Muscle of arm (tissue), 12 donors: ENCODE data around the gene B4GALT3. TPM values are rescaled to one million over a fixed set of nuclear protein-coding genes. Genes with fewer than 3 reads are reported as not detected.

ENCODE experiments used
- DNase-seq: peaks from one replicate; pipeline ENCODE4 v3.0.0-alpha.2; 2013
- polyA plus RNA-seq, 12 donors: library from polyadenylated mRNA; unstranded; fragments of 120-200 nt; gene quantifications; one replicate each; pipeline ENCODE4 v1.2.1, GENCODE V29; 2013; ENCODE audit not compliant: insufficient read length in 12 of 12

The B4GALT3 gene
- polyA plus RNA-seq, 12 donors = 18.8 to 41.2 (median 24.5) TPM; not detected in 1

DNA sequence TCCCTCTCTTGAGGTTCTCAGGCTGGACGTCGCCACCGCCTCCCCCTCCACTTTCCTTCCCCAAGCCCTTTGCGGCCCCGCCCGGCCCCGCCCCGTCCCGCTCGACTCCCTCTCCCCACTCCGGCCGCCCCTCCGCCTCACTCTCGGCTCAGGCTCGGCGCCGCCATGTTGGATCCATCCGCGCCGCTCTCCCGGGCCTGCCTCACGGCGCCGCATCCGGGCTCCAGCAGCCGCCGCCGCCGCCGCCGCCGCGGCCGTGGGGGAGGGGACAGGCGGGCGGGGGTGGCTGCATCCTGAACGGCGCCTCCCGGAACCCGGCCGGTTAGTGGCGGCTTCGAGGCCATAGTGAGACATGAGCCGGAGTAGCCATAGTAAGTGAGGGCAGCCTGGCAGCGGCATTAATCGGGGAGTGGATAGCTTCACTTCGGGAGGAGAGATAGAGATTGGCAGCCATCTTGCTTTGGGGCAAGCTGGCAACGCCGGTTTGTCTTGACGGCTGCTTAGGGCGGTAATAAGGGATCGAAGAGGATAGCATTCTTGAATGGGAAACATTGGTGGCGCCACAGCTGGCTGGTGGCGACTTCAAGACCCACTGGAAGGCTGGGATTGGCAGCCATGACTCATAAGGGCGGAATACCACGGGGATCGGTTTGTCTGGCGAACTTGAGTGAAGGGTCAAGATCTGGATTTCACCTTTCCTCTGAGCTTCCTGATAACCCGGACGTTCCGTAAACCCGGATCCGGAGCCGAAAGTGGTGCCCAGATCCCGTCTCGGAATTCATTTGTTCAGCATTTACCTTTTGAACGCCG, 44.7 kb downstream of the B4GALT3 start, which contains the start of gene DEDD:
TSS of gene DEDD (minus strand) at position 258 of the 810 bp plus-strand sequence. CDS start 8,205 bp downstream, outside the sequence.
- DNase-seq = peak; percentile 94

DNA sequence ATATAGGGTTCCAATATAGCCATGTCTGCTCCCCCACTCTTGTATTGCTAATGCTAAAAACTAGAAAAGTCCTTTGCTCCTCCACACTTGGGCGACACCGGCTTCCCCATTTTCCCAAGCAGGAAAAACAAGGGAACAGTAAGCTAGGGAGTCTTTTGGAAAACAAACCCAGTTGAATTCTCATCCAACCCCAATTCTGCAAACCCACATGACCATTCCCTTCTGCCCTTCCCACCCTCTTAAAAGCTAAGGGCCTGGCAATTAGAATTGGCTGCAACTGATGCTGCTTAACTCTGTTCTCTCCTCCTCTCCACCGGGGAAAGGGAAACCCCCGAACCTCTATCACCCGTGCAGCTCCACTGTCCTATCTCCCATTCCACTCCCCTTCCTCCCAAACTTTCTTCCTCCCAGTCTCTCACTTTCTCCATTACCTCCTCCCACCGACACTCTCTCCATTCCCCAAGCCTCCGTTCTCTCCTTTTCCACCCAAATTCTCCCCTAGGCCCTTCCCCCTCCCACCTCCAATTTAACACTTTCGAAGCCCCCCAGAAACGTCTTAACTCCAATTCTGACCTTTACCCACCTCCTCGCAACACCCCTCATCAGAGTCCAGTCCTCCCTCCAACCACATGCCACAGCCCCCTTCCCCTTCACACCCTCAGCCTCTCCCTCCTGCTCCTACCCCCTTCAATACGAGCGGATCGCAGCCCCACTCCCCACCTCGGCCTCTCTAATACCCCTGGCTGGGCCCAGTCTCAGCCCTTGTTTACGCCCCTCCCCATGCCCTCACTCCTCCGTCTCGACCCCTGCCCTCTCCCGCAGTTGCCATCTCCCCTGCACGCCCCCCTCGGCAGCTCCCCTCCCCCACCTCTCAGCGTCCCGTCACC, 45.5 kb downstream of the B4GALT3 start:
- DNase-seq = peak; percentile 55

DNA sequence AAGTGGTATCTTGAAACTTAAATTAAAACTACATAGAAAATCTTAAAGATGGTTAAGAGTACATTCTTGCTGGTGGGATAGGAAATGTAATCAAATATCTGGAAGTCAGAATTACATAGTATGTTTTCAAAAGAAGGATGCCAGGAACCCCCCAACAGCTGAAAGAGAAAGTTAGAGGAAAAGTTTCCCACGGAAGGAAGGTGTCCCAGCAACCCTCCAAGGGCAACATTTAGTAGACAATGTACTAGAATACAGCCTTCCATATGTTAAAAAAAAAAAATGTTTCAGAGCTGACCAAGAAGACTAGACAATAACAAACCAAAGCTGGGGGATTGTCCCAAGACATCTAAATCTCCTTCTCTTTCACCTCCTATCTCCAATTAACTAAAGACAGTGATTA, 47.0 kb downstream of the B4GALT3 start:
- DNase-seq = no peak

DNA sequence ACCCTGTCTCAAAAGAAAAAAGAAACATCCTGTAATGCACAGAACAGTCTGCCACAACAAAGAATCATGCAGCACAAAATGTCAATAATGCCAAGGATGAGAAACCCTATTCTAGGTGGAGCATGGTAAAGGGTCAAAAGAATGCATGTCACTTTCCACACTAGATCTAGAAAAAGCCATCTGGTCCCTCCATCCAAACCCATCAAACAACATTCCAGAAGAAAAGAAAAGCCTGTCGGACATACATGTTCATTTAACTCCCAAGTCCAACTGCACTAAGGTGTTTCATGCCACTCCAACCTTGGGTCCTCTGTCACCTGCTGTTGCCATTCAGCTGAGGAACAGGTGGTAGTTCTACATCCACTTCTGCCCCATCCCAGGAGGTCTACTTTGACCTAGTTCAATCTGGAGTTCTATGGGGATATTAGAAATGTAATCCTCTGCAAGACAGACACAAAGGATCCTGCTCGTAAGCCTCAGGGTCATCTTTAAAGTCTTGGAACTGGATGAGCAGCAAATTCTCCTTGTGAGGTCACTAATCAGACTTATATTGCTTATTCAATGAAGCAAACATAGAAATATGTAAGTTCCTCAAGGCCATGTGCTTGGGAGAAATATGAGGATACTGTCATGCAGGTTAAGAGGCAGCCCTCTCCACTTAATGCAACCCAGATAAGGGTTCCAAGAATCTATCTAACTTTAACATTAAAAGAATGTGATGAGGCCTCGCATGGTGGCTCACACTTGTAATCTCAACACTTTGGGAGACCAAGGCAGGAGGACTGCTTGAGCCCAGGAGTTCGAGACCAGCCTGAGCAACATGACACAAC, 48.5 kb downstream of the B4GALT3 start:
- DNase-seq = no peak

DNA sequence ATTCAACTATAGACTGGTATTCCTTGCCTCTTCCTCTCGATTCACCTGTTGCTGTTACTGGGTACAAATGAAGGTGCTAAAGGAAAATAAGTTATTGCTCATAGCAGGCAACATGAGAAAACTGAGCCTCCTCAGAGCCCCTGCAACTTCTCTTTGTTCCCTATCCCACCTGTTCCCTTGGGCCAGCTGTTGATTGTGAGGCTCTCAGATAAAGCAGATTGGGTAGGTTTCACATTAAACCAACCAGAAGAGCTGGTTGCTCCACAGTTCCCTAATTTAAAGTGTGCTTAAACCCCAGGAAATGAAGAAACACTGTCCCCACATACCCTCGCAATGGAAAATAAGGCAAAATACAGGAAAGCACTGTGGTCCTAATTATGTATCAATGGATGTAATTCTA, 49.7 kb downstream of the B4GALT3 start:
- no peak for DNase-seq

DNA sequence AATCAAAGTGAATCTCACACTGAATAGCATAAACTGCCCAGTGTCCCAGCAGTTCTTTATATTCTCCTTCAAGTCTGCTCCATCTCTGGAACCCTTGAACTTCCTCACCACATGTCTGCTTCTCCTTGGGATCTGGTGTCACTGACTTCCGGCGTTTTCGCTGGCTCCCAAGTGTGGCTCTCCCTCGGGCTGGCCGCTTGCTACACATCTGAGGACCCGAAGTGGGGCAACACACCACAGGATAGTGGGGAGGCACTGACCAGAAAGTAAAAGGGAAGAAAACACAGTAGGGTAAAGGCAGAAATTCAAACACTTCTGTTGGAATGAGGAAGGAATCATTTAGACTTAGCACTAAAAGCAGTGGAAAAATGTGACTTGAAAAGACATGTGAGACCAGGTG, 54.3 kb downstream of the B4GALT3 start:
- no peak for DNase-seq

DNA sequence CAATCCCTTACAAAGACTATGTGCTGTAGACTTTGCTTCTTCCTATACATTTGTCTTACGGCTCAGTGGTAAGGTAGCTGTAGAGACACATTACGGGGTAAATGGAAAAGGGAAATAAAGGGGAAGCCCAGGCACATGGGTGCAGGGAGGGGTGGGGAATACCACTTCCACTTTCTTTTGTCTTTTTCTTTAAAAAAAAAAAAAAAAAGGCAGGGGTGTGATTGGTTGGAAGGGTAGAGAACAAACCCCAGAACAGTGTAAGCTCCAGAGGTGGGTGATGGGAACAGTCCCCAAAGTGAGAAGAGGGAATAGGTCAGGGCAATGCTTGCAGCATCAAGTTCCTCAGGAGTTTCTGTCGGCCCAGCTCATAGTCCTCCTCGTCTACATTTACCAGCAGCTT, 55.5 kb downstream of the B4GALT3 start:
- DNase-seq = no peak

Other genes with a start within 250 kb of the B4GALT3 start
- under 1 TPM in 1 of 12 donors, not detected in 11; 0.36 TPM for gene ITLN2, start 222.7 kb downstream of the B4GALT3 start, polyA plus RNA-seq
- gene F11R, start 156.4 kb downstream of the B4GALT3 start, polyA plus RNA-seq = 10 to 100 TPM in 11 of 12 donors, not detected in 1; 11.5 to 40.4 (median 16.3) TPM
- gene TSTD1, start 138.5 kb downstream of the B4GALT3 start, polyA plus RNA-seq = 10 to 100 TPM in 11 of 12 donors, not detected in 1; 18.6 to 33.2 (median 23.2) TPM
- gene USF1, start 131.5 kb downstream of the B4GALT3 start, polyA plus RNA-seq = 10 to 100 TPM in 11 of 12 donors, not detected in 1; 24.8 to 51.5 (median 33.4) TPM
- gene ARHGAP30, start 107.6 kb downstream of the B4GALT3 start, polyA plus RNA-seq = 10 to 100 TPM in 1 of 12 donors, 1 to 10 TPM in 10, not detected in 1; 1.8 to 12.9 (median 2.9) TPM
- 10 to 100 TPM in 2 of 12 donors, 1 to 10 TPM in 1, under 1 TPM in 5, not detected in 4; 0.04 to 28.3 (median 0.19) TPM for gene NECTIN4, start 87.9 kb downstream of the B4GALT3 start, polyA plus RNA-seq
- gene KLHDC9, start 79.1 kb downstream of the B4GALT3 start, polyA plus RNA-seq = 1 to 10 TPM in 4 of 12 donors, under 1 TPM in 5, not detected in 3; 0.32 to 1.7 (median 0.73) TPM
- gene PFDN2, start 59.5 kb downstream of the B4GALT3 start, polyA plus RNA-seq = 10 to 100 TPM in 11 of 12 donors, not detected in 1; 51.9 to 78.1 (median 63.6) TPM
- 10 to 100 TPM in 11 of 12 donors, not detected in 1; 25.2 to 35.4 (median 30.8) TPM for gene NIT1, start 59.4 kb downstream of the B4GALT3 start, polyA plus RNA-seq
- gene DEDD, start 44.8 kb downstream of the B4GALT3 start, polyA plus RNA-seq = 10 to 100 TPM in 11 of 12 donors, not detected in 1; 36.3 to 54.8 (median 45.0) TPM
- 100 to 1,000 TPM in 8 of 12 donors, 10 to 100 TPM in 3, not detected in 1; 90.7 to 129 (median 108) TPM for gene UFC1, start 23.5 kb downstream of the B4GALT3 start, polyA plus RNA-seq
- 10 to 100 TPM in 11 of 12 donors, not detected in 1; 20.4 to 33.1 (median 29.1) TPM for gene USP21, start 18.0 kb downstream of the B4GALT3 start, polyA plus RNA-seq
- gene PPOX, start 11.1 kb downstream of the B4GALT3 start, polyA plus RNA-seq = 10 to 100 TPM in 11 of 12 donors, not detected in 1; 14.1 to 38.7 (median 23.6) TPM
- gene ADAMTS4, start 21.5 kb upstream of the B4GALT3 start, polyA plus RNA-seq = 10 to 100 TPM in 8 of 12 donors, 1 to 10 TPM in 3, not detected in 1; 7.2 to 14.7 (median 10.8) TPM
- gene NDUFS2, start 24.9 kb upstream of the B4GALT3 start, polyA plus RNA-seq = 100 to 1,000 TPM in 10 of 12 donors, 10 to 100 TPM in 1, not detected in 1; 92.6 to 165 (median 136) TPM
- gene FCER1G, start 37.8 kb upstream of the B4GALT3 start, polyA plus RNA-seq = 10 to 100 TPM in 10 of 12 donors, not detected in 2; 12.5 to 37.0 (median 18.9) TPM
- 10 to 100 TPM in 1 of 12 donors, 1 to 10 TPM in 6, under 1 TPM in 2, not detected in 3; 0.57 to 57.1 (median 1.4) TPM for gene APOA2, start 46.1 kb upstream of the B4GALT3 start, polyA plus RNA-seq
- gene TOMM40L, start 48.6 kb upstream of the B4GALT3 start, polyA plus RNA-seq = 10 to 100 TPM in 4 of 12 donors, 1 to 10 TPM in 7, not detected in 1; 7.2 to 40.3 (median 9.4) TPM
- 1 to 10 TPM in 5 of 12 donors, under 1 TPM in 5, not detected in 2; 0.40 to 2.1 (median 1.1) TPM for gene NR1I3, start 60.7 kb upstream of the B4GALT3 start, polyA plus RNA-seq
- gene PCP4L1, start 81.2 kb upstream of the B4GALT3 start, polyA plus RNA-seq = 1 to 10 TPM in 1 of 12 donors, under 1 TPM in 8, not detected in 3; 0.14 to 1.0 (median 0.38) TPM
- gene MPZ, start 132.5 kb upstream of the B4GALT3 start, polyA plus RNA-seq = 10 to 100 TPM in 8 of 12 donors, 1 to 10 TPM in 3, not detected in 1; 5.7 to 39.9 (median 13.9) TPM
- gene SDHC, start 136.9 kb upstream of the B4GALT3 start, polyA plus RNA-seq = 100 to 1,000 TPM in 11 of 12 donors, 10 to 100 TPM in 1; 91.3 to 429 (median 132) TPM
- 1 to 10 TPM in 4 of 12 donors, under 1 TPM in 2, not detected in 6; 0.73 to 1.5 (median 1.3) TPM for gene CFAP126, start 190.4 kb upstream of the B4GALT3 start, polyA plus RNA-seq